H9 (cell line): ENCODE measurements around the gene ZNF423. TPM values are rescaled to one million over a fixed set of nuclear protein-coding genes. Genes with fewer than 3 reads are reported as not detected.
A peak's percentile ranks its signal among the peaks of the same experiment; 100 is the strongest.

ENCODE experiments used
- DNase-seq: peaks from one replicate; pipeline ENCODE4 v3.0.0-alpha.2; 2017
- H2AFZ ChIP-seq: one replicate; pipeline ENCODE4 v1.6.1; 2013; ENCODE audit warnings: mild to moderate bottlenecking, low read length, control low read depth, moderate library complexity
- H2AK5ac ChIP-seq: 2 replicates; pipeline ENCODE4 v1.6.1; 2013; ENCODE audit warnings: low read length, control low read depth, mixed read lengths; ENCODE audit not compliant: insufficient read length
- H2BK120ac ChIP-seq: one replicate; pipeline ENCODE4 v1.6.1; 2013; ENCODE audit warnings: low read depth, mild to moderate bottlenecking, low read length, control low read depth, inconsistent platforms; ENCODE audit not compliant: poor library complexity, severe bottlenecking
- H2BK12ac ChIP-seq: 2 replicates; pipeline ENCODE4 v1.6.1; 2013; ENCODE audit warnings: low read length, control low read depth, mixed read lengths, low read depth; ENCODE audit not compliant: insufficient read length
- H2BK15ac ChIP-seq: 2 replicates; pipeline ENCODE4 v1.6.1; 2013; ENCODE audit warnings: low read depth, low read length, control low read depth
- H2BK20ac ChIP-seq: one replicate; pipeline ENCODE4 v1.6.1; 2013; ENCODE audit warnings: low read depth, mild to moderate bottlenecking, low read length, control low read depth, inconsistent platforms; ENCODE audit not compliant: poor library complexity, severe bottlenecking
- H2BK5ac ChIP-seq: 2 replicates; pipeline ENCODE4 v1.6.1; 2013; ENCODE audit warnings: low read length, control low read depth, mixed read lengths; ENCODE audit not compliant: insufficient read length
- H3K14ac ChIP-seq: 2 replicates; pipeline ENCODE4 v1.6.1; 2013; ENCODE audit warnings: low read length, control low read depth; ENCODE audit not compliant: insufficient read depth
- H3K18ac ChIP-seq: 2 replicates; pipeline ENCODE4 v1.6.1; 2013; ENCODE audit warnings: low read depth, mild to moderate bottlenecking, mixed read lengths, low read length, control low read depth; ENCODE audit not compliant: insufficient read length
- H3K23ac ChIP-seq: 2 replicates; pipeline ENCODE4 v1.6.1; 2013; ENCODE audit warnings: low read length, control low read depth, mixed read lengths, low read depth; ENCODE audit not compliant: insufficient read length
- H3K23me2 ChIP-seq: 2 replicates; pipeline ENCODE4 v1.6.1; 2013; ENCODE audit warnings: low read depth, mild to moderate bottlenecking, mixed read lengths, low read length, control low read depth; ENCODE audit not compliant: insufficient read length, poor library complexity, severe bottlenecking
- H3K27ac ChIP-seq: 2 replicates; pipeline ENCODE4 v1.5.1; 2013; ENCODE audit warnings: low read length, control low read depth, mixed read lengths, low read depth; ENCODE audit not compliant: insufficient read length
- H3K27me3 ChIP-seq: 2 replicates; pipeline ENCODE4 v1.6.1; 2013; ENCODE audit warnings: low read length, control low read depth, inconsistent platforms; ENCODE audit not compliant: insufficient read depth
- H3K4ac ChIP-seq: 2 replicates; pipeline ENCODE4 v1.6.1; 2013; ENCODE audit warnings: low read depth, mild to moderate bottlenecking, control low read depth, inconsistent platforms, low read length, moderate library complexity
- H3K4me1 ChIP-seq: 2 replicates; pipeline ENCODE4 v1.6.1; 2013; ENCODE audit warnings: low read length, control low read depth, inconsistent platforms; ENCODE audit not compliant: insufficient read depth
- H3K4me2 ChIP-seq: 2 replicates; pipeline ENCODE4 v1.6.1; 2013; ENCODE audit warnings: low read length, control low read depth, mixed read lengths; ENCODE audit not compliant: insufficient read length, insufficient read depth
- H3K56ac ChIP-seq: 2 replicates; pipeline ENCODE4 v1.6.1; 2013; ENCODE audit warnings: low read depth, mild to moderate bottlenecking, mixed read lengths, low read length, control low read depth; ENCODE audit not compliant: insufficient read length
- H3K79me1 ChIP-seq: 2 replicates; pipeline ENCODE4 v1.6.1; 2013; ENCODE audit warnings: low read depth, mild to moderate bottlenecking, moderate library complexity, low read length, control low read depth, inconsistent platforms; ENCODE audit not compliant: insufficient read depth, poor library complexity, severe bottlenecking
- H3K79me2 ChIP-seq: 2 replicates; pipeline ENCODE4 v1.6.1; 2013; ENCODE audit warnings: low read length, control low read depth, inconsistent platforms; ENCODE audit not compliant: insufficient read depth
- H3K9ac ChIP-seq: 2 replicates; pipeline ENCODE4 v1.6.1; 2013; ENCODE audit warnings: low read length, control low read depth, mixed read lengths; ENCODE audit not compliant: insufficient read length; ENCODE audit errors: extremely low read depth
- H3K9me3 ChIP-seq: one replicate; pipeline ENCODE4 v1.6.1; 2013; ENCODE audit warnings: low read depth, low read length, inconsistent platforms; ENCODE audit not compliant: control insufficient read depth
- H3T11ph ChIP-seq: one replicate; pipeline ENCODE4 v1.6.1; 2013; ENCODE audit warnings: mild to moderate bottlenecking, low read length, control low read depth, inconsistent platforms
- H4K20me1 ChIP-seq: one replicate; pipeline ENCODE4 v1.6.1; 2013; ENCODE audit not compliant: control insufficient read depth, insufficient read length, insufficient read depth
- H4K5ac ChIP-seq: 2 replicates; pipeline ENCODE4 v1.6.1; 2013; ENCODE audit warnings: low read depth, mild to moderate bottlenecking, mixed read lengths, low read length, control low read depth; ENCODE audit not compliant: insufficient read length
- H4K8ac ChIP-seq: replicated peaks from 2 replicates; pipeline ENCODE4 v1.6.1; 2013; ENCODE audit warnings: low read length, control low read depth, mixed read lengths, low read depth; ENCODE audit not compliant: insufficient read length
- H4K91ac ChIP-seq: 2 replicates; pipeline ENCODE4 v1.6.1; 2013; ENCODE audit warnings: low read depth, mild to moderate bottlenecking, moderate library complexity, mixed read lengths, low read length, control low read depth; ENCODE audit not compliant: insufficient read length
- H3K27ac Mint-ChIP-seq, 3 experiments: 2 replicates in 2 of 3; 3 replicates in 1 of 3; pipeline ENCODE4 v1.8.0; 2020 to 2021; ENCODE audit warnings: mixed read lengths in 3 of 3, mild to moderate bottlenecking in 1 of 3, moderate library complexity in 1 of 3
- H3K27me3 Mint-ChIP-seq: 2 replicates; pipeline ENCODE4 v1.8.0; 2021; ENCODE audit warnings: low read depth, mild to moderate bottlenecking, moderate library complexity, mixed read lengths
- H3K36me3 Mint-ChIP-seq, 3 experiments: 2 replicates in 2 of 3; 3 replicates in 1 of 3; pipeline ENCODE4 v1.8.0; 2020 to 2021; ENCODE audit warnings: low read depth in 3 of 3, mixed read lengths in 3 of 3; ENCODE audit not compliant: insufficient read depth in 1 of 3
- H3K4me1 Mint-ChIP-seq, 2 experiments: 2 replicates each; pipeline ENCODE4 v1.8.0; 2020; ENCODE audit warnings: mixed read lengths in 2 of 2
- H3K4me3 Mint-ChIP-seq, 2 experiments: 2 replicates in 1 of 2; 3 replicates in 1 of 2; pipeline ENCODE4 v1.8.0; 2020 to 2021; ENCODE audit warnings: mild to moderate bottlenecking in 2 of 2, mixed read lengths in 2 of 2, moderate library complexity in 1 of 2
- H3K9me3 Mint-ChIP-seq, 2 experiments: 2 replicates in 1 of 2; 3 replicates in 1 of 2; pipeline ENCODE4 v1.8.0; 2020; ENCODE audit warnings: mild to moderate bottlenecking in 2 of 2, mixed read lengths in 2 of 2, moderate library complexity in 1 of 2
- CTCF ChIP-seq: fragments of 200-600 bp; sonication (generic); conservative IDR thresholded peaks from 3 replicates; pipeline ENCODE4 v1.8.0; 2021; ENCODE audit warnings: antibody characterized with exemption, mild to moderate bottlenecking
- WGBS: extraction: QIAGEN DNeasy Blood & Tissue Kit; methylation state at CpG from one replicate; pipeline ENCODE4 v1.1.7; 2013; ENCODE audit warnings: missing lambda C conversion rate, low lambda C conversion rate, mixed read lengths; ENCODE audit not compliant: insufficient read length; ENCODE audit errors: extremely low coverage; 5-methylcytosine and 5-hydroxymethylcytosine counted together
- total RNA-seq: library from RNA; stranded (reverse); gene quantifications from 2 replicates; pipeline ENCODE4 v1.2.1, GENCODE V29; 2021

The ZNF423 gene
- total RNA-seq, 1 experiment from 2014 or later, result 51.5 TPM

DNA sequence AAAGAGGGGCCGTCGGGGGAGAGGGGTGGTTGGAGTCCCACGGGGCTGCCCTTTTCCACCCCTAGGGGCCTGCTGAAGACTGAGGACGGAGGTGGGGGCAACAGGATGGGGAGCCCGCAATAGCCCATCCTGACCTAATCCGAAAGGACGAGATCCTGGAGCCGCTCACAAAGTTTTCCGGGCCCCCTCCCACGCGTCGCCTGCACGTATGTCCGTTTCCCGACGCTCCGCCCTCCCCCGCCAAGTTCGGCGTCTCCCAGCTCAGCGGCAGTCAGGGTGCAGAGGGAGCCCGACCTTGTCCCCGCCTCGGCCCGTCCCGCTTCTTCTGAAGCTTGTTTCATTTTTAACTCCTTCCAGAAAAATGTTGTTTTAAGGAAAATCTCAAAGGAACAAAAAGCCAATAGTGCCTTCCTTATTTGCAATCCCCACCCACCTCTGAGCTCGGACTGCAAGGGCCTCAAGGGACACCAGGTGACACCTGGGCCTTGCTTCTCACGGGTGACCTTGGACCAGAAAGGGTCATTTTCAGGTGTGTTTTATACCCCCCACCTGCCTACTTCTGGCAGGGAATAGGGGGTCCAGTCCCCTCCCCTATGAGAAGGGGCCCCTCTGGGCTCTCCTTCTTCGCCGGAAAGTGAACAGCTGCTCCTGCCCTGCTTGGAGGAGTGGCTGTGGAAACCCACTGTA is 3.4 kb upstream of the ZNF423 start:
- H2BK120ac ChIP-seq, result no peak overlapping the region
- H3K79me2 ChIP-seq, result no peaks in the 10 kb centered on the region; the same call in 1 of the 2 replicates
- WGBS, result no CpG with 5 or more reads among the region's 30 CpGs
- peaks cover 53% of the 10 kb centered on the region for H3K27me3 Mint-ChIP-seq
- no peak overlapping the region for H2BK20ac ChIP-seq
- no peak overlapping the region for H3K27ac ChIP-seq
- H2BK5ac ChIP-seq, result no peak overlapping the region
- peaks cover 0 to 2% (median 0%) of the 10 kb centered on the region in 3 experiments; a peak in 1 of 7 replicates for H3K36me3 Mint-ChIP-seq
- peak overlapping the region; percentile 39 for H3K4me2 ChIP-seq
- no peak overlapping the region; the same call in 1 of the 2 replicates for H3K14ac ChIP-seq
- H3K27me3 ChIP-seq, result peaks cover 2% of the 10 kb centered on the region; the same call in 1 of the 2 replicates
- no peak overlapping the region for H2BK12ac ChIP-seq
- no peak; the same call in 2 of the 3 replicates for TF ChIP-seq CTCF
- H3K18ac ChIP-seq, result no peak overlapping the region
- H3K79me1 ChIP-seq, result no peaks in the 10 kb centered on the region
- H3T11ph ChIP-seq, result no peak overlapping the region
- no peak overlapping the region for H4K5ac ChIP-seq
- H3K23me2 ChIP-seq, result peaks cover 19% of the 10 kb centered on the region
- no peaks in the 10 kb centered on the region for H3K4me1 ChIP-seq
- no peaks in the 10 kb centered on the region for H3K9me3 Mint-ChIP-seq
- H2AK5ac ChIP-seq, result no peak overlapping the region
- H3K4me1 Mint-ChIP-seq, result peaks cover 14 to 16% of the 10 kb centered on the region in 2 experiments
- H4K8ac ChIP-seq, result no peak overlapping the region
- H3K4ac ChIP-seq, result no peak overlapping the region
- no peak overlapping the region for H2BK15ac ChIP-seq
- H3K9ac ChIP-seq, result no peak overlapping the region
- no peak overlapping the region for H2AFZ ChIP-seq
- H4K20me1 ChIP-seq, result no peaks in the 10 kb centered on the region
- DNase-seq, result peak; percentile 51
- no peak overlapping the region for H4K91ac ChIP-seq
- H3K9me3 ChIP-seq, result no peaks in the 10 kb centered on the region
- H3K56ac ChIP-seq, result no peak overlapping the region
- H3K4me3 Mint-ChIP-seq, result peak overlapping the region; percentile 51 to 76
- H3K23ac ChIP-seq, result no peak overlapping the region
- no peak overlapping the region; a peak in 1 of 7 replicates for H3K27ac Mint-ChIP-seq
